Mesendoderm (in vitro differentiated cells): ENCODE measurements around the gene ANKRD31.
"Not testable (repeated sequence)": the region's sequence is repeated elsewhere in the genome, so short reads cannot be mapped to it uniquely, and the experiment has no call there.

ENCODE experiments used
- DNase-seq: peaks from one replicate; pipeline ENCODE4 v3.0.0; 2013
- H2AK5ac ChIP-seq: 2 replicates; pipeline ENCODE4 v1.6.1; 2013; ENCODE audit warnings: low read length, inconsistent platforms
- H2BK120ac ChIP-seq: 2 replicates; pipeline ENCODE4 v1.6.1; 2013; ENCODE audit warnings: low read depth, mild to moderate bottlenecking, low read length, moderate library complexity, mixed read lengths
- H2BK15ac ChIP-seq: replicated peaks from 2 replicates; pipeline ENCODE4 v1.6.1; 2013; ENCODE audit warnings: low read depth, mild to moderate bottlenecking, moderate library complexity
- H2BK5ac ChIP-seq: 2 replicates; pipeline ENCODE4 v1.6.1; 2013; ENCODE audit warnings: low read length, inconsistent platforms
- H3K18ac ChIP-seq: 2 replicates; pipeline ENCODE4 v1.6.1; 2013; ENCODE audit warnings: mild to moderate bottlenecking, low read length, mixed read lengths
- H3K23ac ChIP-seq: one replicate; pipeline ENCODE4 v1.6.1; 2013; ENCODE audit warnings: low read length
- H3K27ac ChIP-seq: 2 replicates; pipeline ENCODE4 v1.5.1; 2013; ENCODE audit warnings: low read depth, mild to moderate bottlenecking, inconsistent platforms, low read length, moderate library complexity
- H3K27me3 ChIP-seq: 2 replicates; pipeline ENCODE4 v1.6.1; 2013; ENCODE audit warnings: low read length, control low read depth, mild to moderate bottlenecking, inconsistent platforms; ENCODE audit not compliant: insufficient read depth, poor library complexity
- H3K36me3 ChIP-seq: 2 replicates; pipeline ENCODE4 v1.6.1; 2013; ENCODE audit warnings: low read length, inconsistent platforms; ENCODE audit not compliant: control insufficient read depth, insufficient read depth
- H3K4ac ChIP-seq: one replicate; pipeline ENCODE4 v1.6.1; 2013; ENCODE audit warnings: low read depth, mild to moderate bottlenecking, low read length, moderate library complexity
- H3K4me1 ChIP-seq: 2 replicates; pipeline ENCODE4 v1.6.1; 2013; ENCODE audit warnings: low read depth, low read length, inconsistent platforms; ENCODE audit not compliant: control insufficient read depth
- H3K4me2 ChIP-seq: 2 replicates; pipeline ENCODE4 v1.6.1; 2013; ENCODE audit warnings: low read length
- H3K4me3 ChIP-seq: 2 replicates; pipeline ENCODE4 v1.5.1; 2013; ENCODE audit warnings: mild to moderate bottlenecking, low read length
- H3K56ac ChIP-seq: one replicate; pipeline ENCODE4 v1.6.1; 2013; ENCODE audit warnings: low read length
- H3K79me1 ChIP-seq: 2 replicates; pipeline ENCODE4 v1.6.1; 2013; ENCODE audit warnings: low read length, inconsistent platforms
- H3K79me2 ChIP-seq: 2 replicates; pipeline ENCODE4 v1.6.1; 2013; ENCODE audit warnings: mild to moderate bottlenecking, low read length; ENCODE audit not compliant: control insufficient read depth, insufficient read depth
- H3K9ac ChIP-seq: 2 replicates; pipeline ENCODE4 v1.6.1; 2013; ENCODE audit warnings: low read length, inconsistent platforms
- H4K5ac ChIP-seq: one replicate; pipeline ENCODE4 v1.6.1; 2013; ENCODE audit warnings: low read length
- H4K8ac ChIP-seq: one replicate; pipeline ENCODE4 v1.6.1; 2013; ENCODE audit warnings: low read depth, mild to moderate bottlenecking, control low read depth, low read length, moderate library complexity
- WGBS: extraction: QIAGEN DNeasy Blood & Tissue Kit; methylation state at CpG from one replicate; pipeline ENCODE4 v1.1.7; 2013; ENCODE audit warnings: low lambda C conversion rate, missing lambda C conversion rate; ENCODE audit not compliant: insufficient coverage; ENCODE audit errors: extremely low coverage; 5-methylcytosine and 5-hydroxymethylcytosine counted together

The ANKRD31 gene

DNA sequence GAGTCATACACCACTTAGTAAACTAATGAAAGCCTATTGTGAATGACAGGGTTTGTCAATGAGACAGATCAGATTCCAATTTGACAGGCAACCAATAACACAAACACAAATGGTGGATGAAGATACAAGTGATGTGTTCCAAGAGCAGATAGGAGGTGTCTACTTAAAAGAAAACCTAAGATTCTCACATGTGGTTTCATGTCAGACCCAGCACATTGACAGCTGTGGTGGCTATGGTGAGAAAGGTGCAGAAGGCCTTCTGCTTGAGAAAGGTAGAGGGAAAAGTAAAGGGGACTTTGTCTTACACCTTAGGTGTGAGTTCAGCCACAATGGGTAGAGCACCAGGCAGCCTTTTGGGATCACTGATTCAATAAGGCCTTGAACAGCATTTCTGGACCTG is 11.2 kb downstream of the ANKRD31 start:
- no peak overlapping the region for H3K18ac ChIP-seq
- no peaks in the 10 kb centered on the region for H3K79me1 ChIP-seq
- H3K36me3 ChIP-seq: no peaks in the 10 kb centered on the region
- no peak overlapping the region for H4K8ac ChIP-seq
- H3K23ac ChIP-seq: no peak overlapping the region
- H4K5ac ChIP-seq: no peak overlapping the region
- no peak overlapping the region for H3K4me3 ChIP-seq
- H3K27me3 ChIP-seq: no peaks in the 10 kb centered on the region
- H3K56ac ChIP-seq: no peak overlapping the region
- H2BK120ac ChIP-seq: no peak overlapping the region
- H3K9ac ChIP-seq: no peak overlapping the region
- no peak overlapping the region for H2BK15ac ChIP-seq
- no peak overlapping the region for H3K4me2 ChIP-seq
- H2BK5ac ChIP-seq: no peak overlapping the region
- no peak overlapping the region for H3K4ac ChIP-seq
- DNase-seq: no peak
- no peak overlapping the region for H2AK5ac ChIP-seq
- H3K4me1 ChIP-seq: no peaks in the 10 kb centered on the region
- no peak overlapping the region for H3K27ac ChIP-seq
- no peaks in the 10 kb centered on the region for H3K79me2 ChIP-seq

DNA sequence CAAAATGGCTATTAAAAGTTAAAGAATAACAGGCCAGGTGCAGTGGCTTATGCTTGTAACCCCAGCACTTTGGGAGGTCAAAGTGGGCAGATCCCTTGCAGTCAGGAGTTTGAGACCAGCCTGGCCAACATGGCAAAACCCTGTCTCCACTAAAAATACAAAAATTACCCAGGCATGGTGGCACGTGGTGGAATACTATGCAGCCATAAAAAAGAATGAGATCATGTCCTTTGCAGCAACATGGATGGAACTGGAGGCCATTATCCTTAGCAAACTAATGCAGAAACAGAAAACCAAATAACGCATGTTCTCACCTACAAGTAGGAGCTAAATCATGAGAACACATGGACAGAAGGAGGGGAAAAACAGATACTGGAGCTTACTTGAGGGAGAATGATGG is 15.9 kb downstream of the ANKRD31 start:
- not testable (repeated sequence) for H3K4me1 ChIP-seq, H4K5ac ChIP-seq, H3K27me3 ChIP-seq, H3K23ac ChIP-seq, DNase-seq, H3K18ac ChIP-seq, H3K4me2 ChIP-seq, H3K9ac ChIP-seq, H3K4ac ChIP-seq, H2BK5ac ChIP-seq, H3K36me3 ChIP-seq, H3K79me2 ChIP-seq, H2BK15ac ChIP-seq, H2AK5ac ChIP-seq, H3K79me1 ChIP-seq, H3K27ac ChIP-seq, H3K4me3 ChIP-seq, H2BK120ac ChIP-seq, H4K8ac ChIP-seq, H3K56ac ChIP-seq
- no CpG with 5 or more reads among the region's 2 CpGs for WGBS

DNA sequence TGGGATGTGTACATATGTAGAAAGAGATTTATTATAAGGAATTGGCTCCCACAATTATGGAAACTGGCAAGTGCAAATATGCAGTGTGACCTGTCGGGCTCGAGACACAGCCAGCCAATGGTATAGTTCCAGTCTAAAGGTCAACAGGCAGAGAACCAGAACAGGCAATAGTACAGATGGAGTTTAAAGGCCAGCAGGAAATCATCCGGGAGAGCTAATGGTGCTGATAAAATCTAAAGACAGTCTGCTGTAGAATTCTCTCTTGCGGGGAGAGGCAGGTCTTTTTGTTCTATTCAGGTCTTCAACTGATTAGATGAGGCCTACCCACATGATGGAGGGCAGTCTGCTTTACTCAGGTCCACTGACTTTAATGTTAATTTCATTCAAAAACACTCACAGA is 21.8 kb downstream of the ANKRD31 start:
- no peaks in the 10 kb centered on the region for H3K27me3 ChIP-seq
- no peaks in the 10 kb centered on the region for H3K79me2 ChIP-seq
- no peaks in the 10 kb centered on the region for H3K36me3 ChIP-seq
- H4K5ac ChIP-seq: no peak overlapping the region
- no peaks in the 10 kb centered on the region for H3K4me1 ChIP-seq
- H2BK5ac ChIP-seq: no peak overlapping the region
- no peak overlapping the region for H3K27ac ChIP-seq
- DNase-seq: no peak
- H3K79me1 ChIP-seq: no peaks in the 10 kb centered on the region
- no peak overlapping the region for H3K4me2 ChIP-seq
- no peak overlapping the region for H3K23ac ChIP-seq
- H3K4me3 ChIP-seq: no peak overlapping the region
- H3K4ac ChIP-seq: no peak overlapping the region
- no CpG with 5 or more reads among the region's 4 CpGs for WGBS
- H3K9ac ChIP-seq: no peak overlapping the region
- H3K18ac ChIP-seq: no peak overlapping the region
- no peak overlapping the region for H2AK5ac ChIP-seq
- no peak overlapping the region for H4K8ac ChIP-seq
- no peak overlapping the region for H2BK120ac ChIP-seq
- no peak overlapping the region for H3K56ac ChIP-seq
- H2BK15ac ChIP-seq: no peak overlapping the region

GRCh38 chr5:75214409-75214808 is 22.3 kb downstream of the ANKRD31 start:
- Histone ChIP-seq H3K4me3 (no peak overlapping the region), H3K79me2 (no peaks in the 10 kb centered on the region), H3K9ac (no peak overlapping the region), H2BK120ac (no peak overlapping the region), H2BK5ac (no peak overlapping the region), H3K79me1 (no peaks in the 10 kb centered on the region), H3K4ac (no peak overlapping the region), H2AK5ac (no peak overlapping the region), H3K18ac (no peak overlapping the region), H3K56ac (no peak overlapping the region), H3K36me3 (no peaks in the 10 kb centered on the region), H3K23ac (no peak overlapping the region), H3K27me3 (no peaks in the 10 kb centered on the region), H4K8ac (no peak overlapping the region), H3K4me1 (no peaks in the 10 kb centered on the region), H2BK15ac (no peak overlapping the region), H3K4me2 (no peak overlapping the region), H4K5ac (no peak overlapping the region), H3K27ac (no peak overlapping the region)
- no peak for DNase-seq
- no CpG with 5 or more reads among the region's 2 CpGs for WGBS

- Histone ChIP-seq H2BK5ac (no peak overlapping the region), H2BK15ac (no peak overlapping the region)
- WGBS: no CpG with 5 or more reads among the region's 3 CpGs
Measured at GRCh38 chr5:75203604-75204003, 33.1 kb downstream of the ANKRD31 start.

GRCh38 chr5:75202935-75203334 is 33.7 kb downstream of the ANKRD31 start:
- no CpG with 5 or more reads among the region's 1 CpG for WGBS
- no peak overlapping the region for H2BK15ac ChIP-seq
- no peaks in the 10 kb centered on the region for H3K4me1 ChIP-seq
- DNase-seq: peak; percentile 10
- no peak overlapping the region for H2BK120ac ChIP-seq
- no peak overlapping the region for H4K5ac ChIP-seq
- no peaks in the 10 kb centered on the region for H3K27me3 ChIP-seq
- no peak overlapping the region for H3K27ac ChIP-seq
- H2BK5ac ChIP-seq: no peak overlapping the region
- H3K79me2 ChIP-seq: no peaks in the 10 kb centered on the region
- H3K9ac ChIP-seq: no peak overlapping the region
- H3K36me3 ChIP-seq: no peaks in the 10 kb centered on the region
- H3K4me2 ChIP-seq: no peak overlapping the region
- H3K18ac ChIP-seq: no peak overlapping the region
- no peak overlapping the region for H3K4ac ChIP-seq
- no peak overlapping the region for H3K56ac ChIP-seq
- H2AK5ac ChIP-seq: no peak overlapping the region
- H3K79me1 ChIP-seq: no peaks in the 10 kb centered on the region
- no peak overlapping the region for H3K23ac ChIP-seq
- H4K8ac ChIP-seq: no peak overlapping the region
- no peak overlapping the region for H3K4me3 ChIP-seq

More at GRCh38 chr5:75203604-75204003, 33.1 kb downstream of the ANKRD31 start:
- Histone ChIP-seq H3K4ac (no peak overlapping the region), H3K18ac (no peak overlapping the region), H3K36me3 (no peaks in the 10 kb centered on the region), H2BK120ac (no peak overlapping the region), H3K4me1 (no peaks in the 10 kb centered on the region), H4K8ac (no peak overlapping the region), H3K4me2 (no peak overlapping the region), H3K23ac (no peak overlapping the region), H3K27ac (no peak overlapping the region), H3K79me1 (no peaks in the 10 kb centered on the region), H3K9ac (no peak overlapping the region), H4K5ac (no peak overlapping the region), H3K79me2 (no peaks in the 10 kb centered on the region), H2AK5ac (no peak overlapping the region), H3K27me3 (no peaks in the 10 kb centered on the region), H3K56ac (no peak overlapping the region), H3K4me3 (no peak overlapping the region)
- no peak for DNase-seq
